Ovary (tissue), 3 donors: ENCODE measurements around the gene KLHL6.

ENCODE experiments used
- CTCF ChIP-seq, 3 donors: fragments of 450-650 bp in 2 of 3; fragments of 200-600 bp in 1 of 3; IDR thresholded peaks; one replicate each; pipeline versions ENCODE4 v1.5.1 to v1.8.0; 2016 to 2022; ENCODE audit warnings: antibody characterized with exemption in 3 of 3, mild to moderate bottlenecking in 1 of 3
- POLR2A ChIP-seq: fragments of 450-650 bp; IDR thresholded peaks from one replicate; pipeline ENCODE4 v1.6.1; 2017; ENCODE audit warnings: antibody characterized with exemption, mild to moderate bottlenecking, moderate library complexity
- donor health status: DM: no; HTN: no; CAD: no.

GRCh38 chr3:183540501-183541234 is 14.8 kb downstream of the KLHL6 start:
- TF ChIP-seq CTCF (IDR thresholded peaks at IDR 0.05), result no peak
- TF ChIP-seq POLR2A, result no peak
